HepG2 (cell line): ENCODE measurements around the gene ILKAP. TPM values are rescaled to one million over a fixed set of nuclear protein-coding genes. Genes with fewer than 3 reads are reported as not detected.

ENCODE experiments used
- ATAC-seq: fragments of 200-7000 bp; cut with Tn5 transposase; 3 replicates; pipeline ENCODE4 v1.9.1; 2020; ENCODE audit warnings: mild to moderate bottlenecking, moderate library complexity
- BruUV-seq: library from RNA; stranded (reverse); fragments of 400-500 nt; replicated peaks from 2 replicates; lab custom pipeline; 2021; lab: Mats Ljungman, UMichigan
- CTCF ChIA-PET: fragments of 300-600 bp; formaldehyde crosslinking; extraction: SDS; loops from one replicate; lab custom pipeline; 2021; ENCODE audit warnings: low total read pairs, inconsistent platforms, low intra/inter-chr PET ratio; lab: Yijun Ruan, JAX
- POLR2A ChIA-PET: fragments of 350-600 bp; sonication (Branson Sonifier 250); formaldehyde crosslinking; loops from one replicate; lab custom pipeline; 2020; ENCODE audit warnings: antibody characterized with exemption, inconsistent platforms; lab: Yijun Ruan, JAX
- DNase-seq: peaks from one replicate; pipeline ENCODE4 v3.0.0-alpha.2; 2015; ENCODE audit warnings: low spot score
- FAIRE-seq: peaks from 3 replicates; lab custom pipeline; 2011; peaks lifted over from hg19 to GRCh38; lab: Jason Lieb, UNC
- H2AFZ ChIP-seq: one replicate; pipeline ENCODE4 v1.6.1; 2011; ENCODE audit warnings: low read length, inconsistent platforms
- H3K27ac ChIP-seq: fragments of 300-600 bp; 3 replicates; pipeline ENCODE4 v1.8.0; 2011; ENCODE audit warnings: mixed run types, mild to moderate bottlenecking, mixed read lengths, low read length, inconsistent platforms; ENCODE audit not compliant: insufficient read depth; ENCODE audit errors: extremely low read length
- H3K27me3 ChIP-seq, 2 experiments: fragments of 200-600 bp in 1 of 2; 2 replicates in 1 of 2; 3 replicates in 1 of 2; pipeline versions ENCODE4 v1.6.0 to v1.8.0; 2011; ENCODE audit warnings: low read length in 2 of 2, mild to moderate bottlenecking in 2 of 2, moderate library complexity in 2 of 2, inconsistent platforms in 1 of 2; ENCODE audit not compliant: insufficient read depth in 2 of 2, control insufficient read depth in 1 of 2
- H3K36me3 ChIP-seq, 2 experiments: fragments of 200-600 bp in 1 of 2; replicated peaks in 1 of 2; 2 replicates in 1 of 2; 3 replicates in 1 of 2; pipeline versions ENCODE4 v1.5.1 to v1.8.0; 2011; ENCODE audit warnings: low read length in 2 of 2, inconsistent platforms in 1 of 2; ENCODE audit not compliant: insufficient read depth in 2 of 2, control insufficient read depth in 1 of 2
- H3K4me1 ChIP-seq: 2 replicates; pipeline ENCODE4 v1.5.1; 2012; ENCODE audit warnings: low read length, inconsistent platforms; ENCODE audit not compliant: insufficient read depth
- H3K4me2 ChIP-seq: 2 replicates; pipeline ENCODE4 v1.6.0; 2011; ENCODE audit warnings: low read depth, low read length, inconsistent platforms
- H3K4me3 ChIP-seq, 3 experiments: fragments of 200-600 bp in 1 of 3; sonication (generic), shearing (Covaris generic) in 1 of 3; replicated peaks in 1 of 3; 2 replicates each; pipeline ENCODE4 v1.5.1; 2011 to 2016; ENCODE audit warnings: low read length in 3 of 3, inconsistent platforms in 2 of 3, low read depth in 2 of 3, mild to moderate bottlenecking in 2 of 3, control low read depth in 1 of 3, mixed read lengths in 1 of 3; ENCODE audit not compliant: insufficient read depth in 1 of 3
- H3K79me2 ChIP-seq: one replicate; pipeline ENCODE4 v1.6.1; 2011; ENCODE audit warnings: low read length, inconsistent platforms; ENCODE audit not compliant: insufficient read depth
- H3K9ac ChIP-seq: 2 replicates; pipeline ENCODE4 v1.6.0; 2011; ENCODE audit warnings: mild to moderate bottlenecking, low read depth, low read length, inconsistent platforms; ENCODE audit not compliant: insufficient read depth
- H3K9me3 ChIP-seq: 2 replicates; pipeline ENCODE4 v1.5.1; 2012; ENCODE audit warnings: mild to moderate bottlenecking, low read length
- H4K20me1 ChIP-seq: 2 replicates; pipeline ENCODE4 v1.6.0; 2011; ENCODE audit warnings: inconsistent platforms, mild to moderate bottlenecking, low read length, moderate library complexity; ENCODE audit not compliant: insufficient read depth
- MLLT10 ChIP-seq: sonication (generic); formaldehyde crosslinking; IDR thresholded peaks from 2 replicates; pipeline ENCODE4 v1.4.0; 2020; ENCODE audit warnings: missing genetic modification reagents
- SMAD3 ChIP-seq: sonication (generic); formaldehyde crosslinking; IDR thresholded peaks from 2 replicates; pipeline ENCODE4 v1.4.0; 2020; ENCODE audit warnings: missing genetic modification reagents
- SMAD9 ChIP-seq: sonication (generic); formaldehyde crosslinking; IDR thresholded peaks from 2 replicates; pipeline ENCODE4 v1.5.1; 2020; ENCODE audit warnings: mild to moderate bottlenecking, missing genetic modification reagents
- ZNF329 ChIP-seq: sonication (generic); formaldehyde crosslinking; IDR thresholded peaks from 2 replicates; pipeline ENCODE4 v1.9.0; 2021; ENCODE audit warnings: low read depth, mild to moderate bottlenecking, missing genetic modification reagents
- ZNF570 ChIP-seq: sonication (generic); formaldehyde crosslinking; IDR thresholded peaks from 2 replicates; pipeline ENCODE4 v1.4.0; 2020; ENCODE audit warnings: mild to moderate bottlenecking, missing genetic modification reagents, borderline replicate concordance
- WGBS: methylation state at CpG from one replicate; pipeline ENCODE4 v1.1.6; 2017; ENCODE audit warnings: low lambda C conversion rate; 5-methylcytosine and 5-hydroxymethylcytosine counted together
- in situ Hi-C: cut with HindIII; loops from 2 replicates; pipeline ENCODE4 v1.10.0; 2017; ENCODE audit warnings: low pct_unique_long_range_greater_than_20kb; ENCODE audit not compliant: extremely low pct_ligation_motif_present
- intact Hi-C: fragments of 100-400 bp; cut with micrococcal nuclease; formaldehyde crosslinking; loops from one replicate; pipeline ENCODE4 v1.10.0; 2022; ENCODE audit not compliant: unreplicated experiment
- polyA plus RNA-seq, 8 experiments: library from polyadenylated mRNA; depleted of rRNA in 3 of 8; stranded (reverse) in 7 of 8; unstranded in 1 of 8; fragments of >200 nt; fragmentation: Illumina TruSeq in 4 of 8; extraction: Trizol in 4 of 8; gene quantifications; 2 replicates each; pipeline versions ENCODE4 v1.2.1 to v1.2.3, GENCODE V29; 2011 to 2016; ENCODE audit warnings: low read depth in 4 of 8, missing spikeins in 1 of 8, mixed read lengths in 1 of 8; ENCODE audit not compliant: insufficient read depth in 1 of 8
- total RNA-seq, 5 experiments: library from RNA; depleted of rRNA; stranded (reverse); fragments of >200 nt; fragmentation: Illumina TruSeq; extraction: Trizol; gene quantifications; 2 replicates each; pipeline ENCODE4 v1.2.3, GENCODE V29; 2016; ENCODE audit warnings: low read depth in 1 of 5
- TF ChIP-seq, protein P1 (sequence below): sonication (generic); formaldehyde crosslinking; IDR thresholded peaks from 2 replicates; pipeline ENCODE4 v1.4.0; 2020; ENCODE audit warnings: missing genetic modification reagents, borderline replicate concordance
- TF ChIP-seq, protein P2 (sequence below): sonication (generic); formaldehyde crosslinking; IDR thresholded peaks from 2 replicates; pipeline ENCODE4 v1.4.0; 2020; ENCODE audit warnings: missing genetic modification reagents
- TF ChIP-seq, protein P3 (sequence below): sonication (generic); formaldehyde crosslinking; IDR thresholded peaks from 2 replicates; pipeline ENCODE4 v1.4.0; 2020; ENCODE audit warnings: mild to moderate bottlenecking, missing genetic modification reagents

Gene ILKAP
- total and polyA plus RNA-seq, 2 of the 13 experiments (the other 11 are each of a cell fraction or from before 2014, with no cell fraction given): 29.6 to 33.1 TPM

DNA sequence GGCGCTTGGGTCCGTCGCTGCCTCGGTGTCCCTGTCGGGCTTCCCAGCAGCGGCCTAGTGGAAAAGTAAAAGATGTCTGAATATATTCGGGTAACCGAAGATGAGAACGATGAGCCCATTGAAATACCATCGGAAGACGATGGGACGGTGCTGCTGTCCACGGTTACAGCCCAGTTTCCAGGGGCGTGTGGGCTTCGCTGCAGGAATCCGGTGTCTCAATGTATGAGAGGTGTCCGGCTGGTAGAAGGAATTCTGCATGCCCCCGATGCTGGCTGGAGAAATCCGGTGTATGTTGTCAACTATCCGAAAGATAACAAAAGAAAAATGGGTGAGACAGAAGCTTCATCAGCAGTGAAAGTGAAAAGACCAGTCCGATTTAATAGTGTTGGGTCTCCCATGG lies 28.3 kb upstream of the ILKAP start:
- DNase-seq (no peak), FAIRE-seq (no peak), ATAC-seq (no peak)
- Histone ChIP-seq H4K20me1 (no peaks in the 10 kb centered on the region), H3K4me1 (no peaks in the 10 kb centered on the region), H3K4me3 (no peak overlapping the region), H3K9me3 (no peaks in the 10 kb centered on the region), H3K9ac (no peak overlapping the region), H3K4me2 (no peak overlapping the region), H3K36me3 (no peaks in the 10 kb centered on the region), H3K27ac (no peak overlapping the region), H3K27me3 (peaks cover 6 to 39% of the 10 kb centered on the region in 2 experiments), H2AFZ (no peak overlapping the region), H3K79me2 (no peaks in the 10 kb centered on the region)
- POLR2A ChIA-PET: no interaction called here
- WGBS: 68% methylated on average over 21 of the region's 21 CpGs
- intact Hi-C loops (no loop called here), in situ Hi-C loops (no loop called here)
- TF ChIP-seq, protein P1, sequence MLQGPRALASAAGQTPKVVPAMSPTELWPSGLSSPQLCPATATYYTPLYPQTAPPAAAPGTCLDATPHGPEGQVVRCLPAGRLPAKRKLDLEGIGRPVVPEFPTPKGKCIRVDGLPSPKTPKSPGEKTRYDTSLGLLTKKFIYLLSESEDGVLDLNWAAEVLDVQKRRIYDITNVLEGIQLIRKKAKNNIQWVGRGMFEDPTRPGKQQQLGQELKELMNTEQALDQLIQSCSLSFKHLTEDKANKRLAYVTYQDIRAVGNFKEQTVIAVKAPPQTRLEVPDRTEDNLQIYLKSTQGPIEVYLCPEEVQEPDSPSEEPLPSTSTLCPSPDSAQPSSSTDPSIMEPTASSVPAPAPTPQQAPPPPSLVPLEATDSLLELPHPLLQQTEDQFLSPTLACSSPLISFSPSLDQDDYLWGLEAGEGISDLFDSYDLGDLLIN (CRISPR knock-in tag): no peak
- TF ChIP-seq SMAD3 (CRISPR knock-in tag) (no peak), SMAD9 (CRISPR knock-in tag) (no peak), MLLT10 (CRISPR knock-in tag) (no peak), ZNF329 (no peak), ZNF570 (CRISPR knock-in tag) (no peak)
- TF ChIP-seq, protein P2, sequence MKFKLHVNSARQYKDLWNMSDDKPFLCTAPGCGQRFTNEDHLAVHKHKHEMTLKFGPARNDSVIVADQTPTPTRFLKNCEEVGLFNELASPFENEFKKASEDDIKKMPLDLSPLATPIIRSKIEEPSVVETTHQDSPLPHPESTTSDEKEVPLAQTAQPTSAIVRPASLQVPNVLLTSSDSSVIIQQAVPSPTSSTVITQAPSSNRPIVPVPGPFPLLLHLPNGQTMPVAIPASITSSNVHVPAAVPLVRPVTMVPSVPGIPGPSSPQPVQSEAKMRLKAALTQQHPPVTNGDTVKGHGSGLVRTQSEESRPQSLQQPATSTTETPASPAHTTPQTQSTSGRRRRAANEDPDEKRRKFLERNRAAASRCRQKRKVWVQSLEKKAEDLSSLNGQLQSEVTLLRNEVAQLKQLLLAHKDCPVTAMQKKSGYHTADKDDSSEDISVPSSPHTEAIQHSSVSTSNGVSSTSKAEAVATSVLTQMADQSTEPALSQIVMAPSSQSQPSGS (CRISPR knock-in tag): no peak
- TF ChIP-seq, protein P3, sequence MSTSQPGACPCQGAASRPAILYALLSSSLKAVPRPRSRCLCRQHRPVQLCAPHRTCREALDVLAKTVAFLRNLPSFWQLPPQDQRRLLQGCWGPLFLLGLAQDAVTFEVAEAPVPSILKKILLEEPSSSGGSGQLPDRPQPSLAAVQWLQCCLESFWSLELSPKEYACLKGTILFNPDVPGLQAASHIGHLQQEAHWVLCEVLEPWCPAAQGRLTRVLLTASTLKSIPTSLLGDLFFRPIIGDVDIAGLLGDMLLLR (CRISPR knock-in tag): no peak
- no TSS peak for BruUV-seq
- CTCF ChIA-PET: no interaction called here
